Stimulated activated naive B cell treated with anti-CD40 and anti-IgM and Interleukin-4, amounts not matched to agents 10 μg/mL and 1 μg/mL and 100 μg/mL, for 72 hours (primary cell): ENCODE measurements around the gene TMPRSS3.

ENCODE experiments used
- ATAC-seq, 2 donors: fragments of 150-1000 bp; cut with Tn5 transposase; replicated peaks; 2 replicates each; pipeline ENCODE4 v1.10.0; 2021; ENCODE audit warnings: moderate library complexity in 1 of 2
- DNase-seq: peaks from one replicate; pipeline ENCODE4 v3.0.0; 2021
- H3K27ac Mint-ChIP-seq: one replicate; pipeline ENCODE4 v1.8.0; 2022; ENCODE audit warnings: mild to moderate bottlenecking, mixed read lengths
- H3K27me3 Mint-ChIP-seq, 2 donors: one replicate each; pipeline ENCODE4 v1.8.0; 2022; ENCODE audit warnings: mixed read lengths in 2 of 2
- H3K36me3 Mint-ChIP-seq, 2 donors: one replicate each; pipeline ENCODE4 v1.8.0; 2022; ENCODE audit warnings: mixed read lengths in 2 of 2, mild to moderate bottlenecking in 1 of 2
- H3K4me1 Mint-ChIP-seq, 2 donors: one replicate each; pipeline ENCODE4 v1.8.0; 2022; ENCODE audit warnings: mixed read lengths in 2 of 2, mild to moderate bottlenecking in 1 of 2
- H3K4me3 Mint-ChIP-seq, 2 donors: one replicate each; pipeline ENCODE4 v1.8.0; 2022; ENCODE audit warnings: mild to moderate bottlenecking in 2 of 2, mixed read lengths in 2 of 2, moderate library complexity in 1 of 2
- H3K9me3 Mint-ChIP-seq, 2 donors: one replicate each; pipeline ENCODE4 v1.8.0; 2022; ENCODE audit warnings: mixed read lengths in 2 of 2, mild to moderate bottlenecking in 1 of 2

The TMPRSS3 gene

DNA sequence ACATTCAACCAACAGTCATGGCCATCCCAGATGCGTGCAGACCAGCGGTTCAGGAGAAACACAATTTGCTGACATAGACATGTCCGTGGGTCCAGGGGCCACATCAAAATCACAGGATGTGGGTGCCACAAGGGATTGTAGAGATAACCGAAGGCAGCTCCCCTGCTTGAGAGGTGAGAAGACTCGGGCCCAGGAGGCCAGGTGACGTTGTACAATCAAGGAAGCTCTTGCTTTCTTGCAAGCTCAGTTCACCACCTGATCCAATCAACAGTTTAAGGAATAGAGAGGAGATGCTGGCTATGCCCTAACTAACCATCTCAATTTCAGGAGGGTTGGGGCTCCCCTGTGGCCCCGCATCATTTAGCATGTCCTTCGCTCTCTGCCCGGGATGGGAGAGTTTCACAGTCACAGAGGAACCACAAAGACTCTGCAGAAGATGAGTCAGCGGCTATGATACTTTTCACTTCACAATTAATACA is 27.4 kb upstream of the TMPRSS3 start:
- ATAC-seq: peak; percentile 79 to 81
- Mint-ChIP-seq H3K27me3 (peaks cover 22 to 37% of the 10 kb centered on the region in 2 donors), H3K36me3 (peaks cover 4 to 14% of the 10 kb centered on the region in 2 donors), H3K4me1 (peaks cover 41 to 62% of the 10 kb centered on the region in 2 donors), H3K4me3 (no peak overlapping the region), H3K9me3 (peaks cover 12 to 14% of the 10 kb centered on the region in 2 donors), H3K27ac (no peak overlapping the region)
- no peak for DNase-seq

DNA sequence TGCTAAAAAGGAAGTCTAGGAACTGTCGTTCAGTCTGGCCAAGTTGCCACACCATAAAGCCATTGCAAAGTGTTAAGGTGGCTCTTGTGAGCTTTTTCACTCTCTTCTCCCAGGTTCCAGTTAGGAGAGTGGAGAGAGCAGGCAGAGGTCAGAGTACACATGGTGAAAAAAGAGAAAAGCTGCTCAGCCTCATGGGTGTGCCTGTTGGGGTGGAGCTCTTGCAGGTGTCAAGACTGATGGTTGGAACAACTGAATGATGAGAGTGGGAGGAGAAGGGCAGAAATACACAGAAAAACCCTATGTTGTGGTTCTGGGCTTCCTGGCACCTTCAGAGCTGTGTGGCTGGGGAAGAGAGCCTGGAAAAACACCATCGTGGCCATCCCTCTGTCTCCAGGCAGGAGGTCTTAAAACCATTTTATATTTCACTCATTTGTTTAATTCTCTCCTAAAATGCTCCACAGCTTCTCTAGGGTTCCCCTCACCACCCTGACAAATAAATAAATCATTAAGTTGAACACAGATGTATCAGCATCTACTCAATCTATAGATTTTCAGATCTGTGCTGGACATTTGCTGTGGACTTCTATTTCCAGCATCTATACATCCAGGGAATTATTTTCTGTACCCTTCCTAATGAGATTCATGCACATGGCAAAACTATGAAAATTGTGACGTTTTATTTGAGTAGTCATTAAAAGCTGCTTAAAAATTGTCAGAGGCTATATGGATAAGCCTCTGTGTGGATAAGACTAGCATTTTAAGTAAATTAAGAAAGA is 25.4 kb upstream of the TMPRSS3 start:
- Mint-ChIP-seq H3K27me3 (peaks cover 22 to 23% of the 10 kb centered on the region in 2 donors), H3K4me1 (peaks cover 42 to 64% of the 10 kb centered on the region in 2 donors), H3K27ac (peak overlapping the region; percentile 51), H3K4me3 (no peak overlapping the region), H3K9me3 (peaks cover 12 to 14% of the 10 kb centered on the region in 2 donors), H3K36me3 (peaks cover 4 to 14% of the 10 kb centered on the region in 2 donors)
- DNase-seq (no peak), ATAC-seq (no peak)

- H3K9me3 Mint-ChIP-seq: peaks cover 12 to 14% of the 10 kb centered on the region in 2 donors
- H3K27me3 Mint-ChIP-seq: peaks cover 17 to 23% of the 10 kb centered on the region in 2 donors
- no peak for DNase-seq
- H3K27ac Mint-ChIP-seq: no peak overlapping the region
- peaks cover 6 to 13% of the 10 kb centered on the region in 2 donors for H3K36me3 Mint-ChIP-seq
- peaks cover 37 to 66% of the 10 kb centered on the region in 2 donors for H3K4me1 Mint-ChIP-seq
- no peak overlapping the region for H3K4me3 Mint-ChIP-seq
- ATAC-seq: no peak
These were observed 24.0 kb upstream of the TMPRSS3 start for GRCh38 chr21:42419845-42420244.

GRCh38 chr21:42418886-42419285 is 23.0 kb upstream of the TMPRSS3 start:
- Mint-ChIP-seq H3K36me3 (peaks cover 7 to 13% of the 10 kb centered on the region in 2 donors), H3K27me3 (peaks cover 17% of the 10 kb centered on the region in 2 donors), H3K27ac (no peak overlapping the region)

GRCh38 chr21:42417533-42417932 is 21.7 kb upstream of the TMPRSS3 start:
- Mint-ChIP-seq H3K27ac (no peak overlapping the region), H3K4me1 (peaks cover 30 to 60% of the 10 kb centered on the region in 2 donors), H3K36me3 (peaks cover 7 to 13% of the 10 kb centered on the region in 2 donors), H3K27me3 (peaks cover 17% of the 10 kb centered on the region in 2 donors), H3K9me3 (peaks cover 12 to 14% of the 10 kb centered on the region in 2 donors), H3K4me3 (no peak overlapping the region)
- DNase-seq (no peak), ATAC-seq (no peak)

More at GRCh38 chr21:42418886-42419285, 23.0 kb upstream of the TMPRSS3 start:
- Mint-ChIP-seq H3K4me1 (peaks cover 35 to 66% of the 10 kb centered on the region in 2 donors), H3K4me3 (no peak overlapping the region), H3K9me3 (peaks cover 12 to 14% of the 10 kb centered on the region in 2 donors)
- DNase-seq (no peak), ATAC-seq (no peak)

GRCh38 chr21:42414928-42415769 is 19.3 kb upstream of the TMPRSS3 start:
- Mint-ChIP-seq H3K4me1 (peaks cover 21 to 41% of the 10 kb centered on the region in 2 donors), H3K27ac (peak overlapping the region; percentile 99), H3K36me3 (peaks cover 0 to 3% of the 10 kb centered on the region in 2 donors), H3K27me3 (peaks cover 4 to 7% of the 10 kb centered on the region in 2 donors), H3K9me3 (peaks cover 0 to 2% of the 10 kb centered on the region in 2 donors), H3K4me3 (peak overlapping the region; percentile 69 to 71)
- ATAC-seq (peak; percentile 90 to 93), DNase-seq (peak; percentile 90)

DNA sequence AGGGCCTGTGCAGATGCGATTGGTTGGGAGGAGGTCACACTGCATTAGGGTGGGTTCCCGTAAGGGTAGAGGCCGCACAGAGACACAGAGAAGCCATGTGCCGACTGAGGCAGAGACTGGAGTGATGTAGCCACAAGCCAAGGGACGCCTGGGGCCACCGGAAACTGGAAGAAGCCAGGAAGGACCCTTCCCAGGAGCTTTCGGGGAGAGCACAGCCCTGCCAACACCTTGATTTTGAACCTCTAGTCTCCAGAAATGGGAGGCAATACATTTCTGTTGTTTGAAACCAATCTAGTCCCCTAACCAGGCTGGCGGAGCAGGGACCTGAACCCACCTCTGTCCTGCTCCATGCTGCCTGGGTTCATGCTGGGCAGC is 18.7 kb upstream of the TMPRSS3 start:
- no peak for DNase-seq
- no peak for ATAC-seq
- Mint-ChIP-seq H3K4me3 (peak overlapping the region; percentile 69 to 71), H3K36me3 (peaks cover 0 to 3% of the 10 kb centered on the region in 2 donors), H3K27ac (peak overlapping the region; percentile 99), H3K27me3 (peaks cover 4 to 5% of the 10 kb centered on the region in 2 donors), H3K4me1 (peaks cover 21 to 41% of the 10 kb centered on the region in 2 donors), H3K9me3 (peaks cover 0 to 2% of the 10 kb centered on the region in 2 donors)

- H3K27me3 Mint-ChIP-seq: peaks cover 0 to under 1% of the 10 kb centered on the region in 2 donors
- ATAC-seq (no peak), DNase-seq (no peak)
- peak overlapping the region in 1 of 2 donors; percentile 20 for H3K4me3 Mint-ChIP-seq
- peaks cover 21 to 41% of the 10 kb centered on the region in 2 donors for H3K4me1 Mint-ChIP-seq
- no peaks in the 10 kb centered on the region for H3K9me3 Mint-ChIP-seq
- peaks cover 0 to 3% of the 10 kb centered on the region in 2 donors for H3K36me3 Mint-ChIP-seq
- H3K27ac Mint-ChIP-seq: peak overlapping the region; percentile 99
These were observed 18.2 kb upstream of the TMPRSS3 start for GRCh38 chr21:42414066-42414465.

DNA sequence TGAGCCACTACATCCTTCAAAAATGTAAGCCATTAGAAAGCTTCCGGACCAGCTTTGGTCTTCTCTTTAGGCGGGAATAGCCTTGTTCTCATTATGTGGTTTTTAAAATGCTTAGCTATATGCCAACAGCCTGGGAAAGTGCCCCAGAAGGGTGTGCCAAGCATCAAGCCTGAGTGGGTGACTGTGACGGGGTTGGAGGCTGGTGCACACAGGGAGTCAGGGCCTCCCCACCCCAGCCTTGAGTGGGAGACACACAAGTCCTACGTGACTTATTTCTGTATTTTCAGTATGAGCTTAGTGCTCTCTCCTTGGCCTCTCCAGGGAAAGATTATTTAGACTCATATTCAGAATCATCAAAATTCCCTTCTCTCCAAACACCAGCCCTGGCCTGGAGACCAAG is 17.6 kb upstream of the TMPRSS3 start:
- DNase-seq: no peak
- Mint-ChIP-seq H3K27me3 (no peaks in the 10 kb centered on the region), H3K4me3 (peak overlapping the region in 1 of 2 donors; percentile 39), H3K9me3 (no peaks in the 10 kb centered on the region), H3K4me1 (peaks cover 21 to 41% of the 10 kb centered on the region in 2 donors), H3K36me3 (peaks cover 0 to 3% of the 10 kb centered on the region in 2 donors), H3K27ac (peak overlapping the region; percentile 60)
- peak in 1 of 2 donors; percentile 19 for ATAC-seq

DNA sequence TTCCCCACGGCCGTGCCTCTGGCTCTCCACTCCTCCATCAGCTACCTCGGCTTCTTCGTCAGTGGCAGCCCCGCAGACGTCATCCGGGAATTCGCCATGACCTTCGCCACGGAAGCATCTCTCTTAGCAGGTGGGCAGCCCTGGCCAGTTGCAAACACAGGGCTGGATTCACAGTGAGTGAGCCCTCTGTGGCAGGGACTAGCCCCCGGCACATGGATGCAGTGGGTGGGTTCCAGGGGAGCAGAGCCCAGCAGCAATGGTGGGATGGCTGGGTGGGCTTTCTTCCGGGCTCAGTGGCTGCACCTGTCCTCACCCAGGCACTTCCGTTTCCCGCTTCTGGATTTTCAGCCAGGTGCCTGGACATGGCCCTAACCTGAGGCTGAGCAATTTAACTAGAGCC is 17.2 kb upstream of the TMPRSS3 start:
- peak overlapping the region; percentile 60 for H3K27ac Mint-ChIP-seq
- ATAC-seq (no peak), DNase-seq (no peak)
- H3K27me3 Mint-ChIP-seq: no peaks in the 10 kb centered on the region
- peaks cover 21 to 41% of the 10 kb centered on the region in 2 donors for H3K4me1 Mint-ChIP-seq
- peaks cover 0 to 3% of the 10 kb centered on the region in 2 donors for H3K36me3 Mint-ChIP-seq
- peak overlapping the region in 1 of 2 donors; percentile 39 for H3K4me3 Mint-ChIP-seq
- no peaks in the 10 kb centered on the region for H3K9me3 Mint-ChIP-seq

- peaks cover 21 to 41% of the 10 kb centered on the region in 2 donors for H3K4me1 Mint-ChIP-seq
- no peak for ATAC-seq
These were observed 16.7 kb upstream of the TMPRSS3 start for GRCh38 chr21:42412636-42412933.

DNA sequence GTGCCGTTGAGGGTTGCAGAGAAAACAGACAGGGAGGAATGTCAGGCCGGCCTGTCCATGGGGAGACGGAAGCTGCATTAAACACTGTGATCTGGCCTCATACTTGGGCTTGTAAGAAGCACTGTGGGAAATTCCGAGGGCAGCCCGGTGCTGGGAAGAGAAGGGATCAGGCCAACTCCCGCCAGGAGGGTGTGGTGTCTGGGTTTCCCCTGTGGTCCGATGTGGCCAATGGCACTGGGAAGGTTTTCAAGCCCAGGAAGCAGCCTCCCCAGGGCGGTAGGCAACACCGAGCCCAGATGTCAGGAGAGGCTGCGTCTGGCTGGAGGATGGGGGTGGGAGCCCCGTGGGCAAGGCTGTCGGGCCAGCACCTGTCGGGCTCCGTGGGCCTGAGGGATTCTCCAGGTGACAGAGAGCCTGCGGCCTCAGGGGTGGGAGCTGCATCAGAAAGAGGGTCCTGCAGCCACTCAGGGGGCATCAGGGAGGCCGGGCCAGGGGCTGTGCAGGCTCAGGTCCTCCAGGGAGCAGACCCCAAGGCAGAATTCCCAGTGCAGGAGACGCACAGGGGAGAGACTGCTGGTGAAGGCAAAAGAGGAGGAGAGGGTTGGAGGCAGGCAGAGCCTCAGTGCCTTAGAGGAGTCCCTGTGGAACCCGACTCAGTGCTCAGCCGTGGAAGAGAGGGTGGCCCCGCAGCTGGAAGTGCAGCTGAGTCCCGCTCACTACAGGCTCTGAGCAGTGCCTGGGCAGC is 16.2 kb upstream of the TMPRSS3 start:
- H3K27ac Mint-ChIP-seq: no peak overlapping the region
- DNase-seq (no peak), ATAC-seq (no peak)
- peaks cover 19 to 39% of the 10 kb centered on the region in 2 donors for H3K4me1 Mint-ChIP-seq
- no peaks in the 10 kb centered on the region for H3K27me3 Mint-ChIP-seq
- H3K4me3 Mint-ChIP-seq: no peak overlapping the region
- H3K36me3 Mint-ChIP-seq: peaks cover 0 to 3% of the 10 kb centered on the region in 2 donors
- H3K9me3 Mint-ChIP-seq: no peaks in the 10 kb centered on the region

More at GRCh38 chr21:42412636-42412933, 16.7 kb upstream of the TMPRSS3 start:
- Mint-ChIP-seq H3K4me3 (no peak overlapping the region), H3K27me3 (no peaks in the 10 kb centered on the region), H3K36me3 (peaks cover 0 to 3% of the 10 kb centered on the region in 2 donors), H3K9me3 (no peaks in the 10 kb centered on the region), H3K27ac (no peak overlapping the region)
- no peak for DNase-seq

- Mint-ChIP-seq H3K36me3 (peaks cover 0 to 3% of the 10 kb centered on the region in 2 donors), H3K9me3 (no peaks in the 10 kb centered on the region), H3K27ac (no peak overlapping the region), H3K27me3 (no peaks in the 10 kb centered on the region), H3K4me3 (no peak overlapping the region), H3K4me1 (peaks cover 19 to 32% of the 10 kb centered on the region in 2 donors)
- no peak for DNase-seq
- no peak for ATAC-seq
These were observed 15.5 kb upstream of the TMPRSS3 start for GRCh38 chr21:42411197-42411869.
